HG03571 (cell line): Measurements from ENCODE around the gene HPS4.
A peak's percentile ranks its signal among the peaks of the same experiment; 100 is the strongest.
"Not testable (repeated sequence)": the region's sequence is repeated elsewhere in the genome, so short reads cannot be mapped to it uniquely, and the experiment has no call there.

Experiments used
- ATAC-seq: cut with Tn5 transposase; IDR thresholded peaks from one replicate; pipeline ENCODE4 v1.9.1; 2021; ENCODE audit not compliant: unreplicated experiment

Gene HPS4

DNA sequence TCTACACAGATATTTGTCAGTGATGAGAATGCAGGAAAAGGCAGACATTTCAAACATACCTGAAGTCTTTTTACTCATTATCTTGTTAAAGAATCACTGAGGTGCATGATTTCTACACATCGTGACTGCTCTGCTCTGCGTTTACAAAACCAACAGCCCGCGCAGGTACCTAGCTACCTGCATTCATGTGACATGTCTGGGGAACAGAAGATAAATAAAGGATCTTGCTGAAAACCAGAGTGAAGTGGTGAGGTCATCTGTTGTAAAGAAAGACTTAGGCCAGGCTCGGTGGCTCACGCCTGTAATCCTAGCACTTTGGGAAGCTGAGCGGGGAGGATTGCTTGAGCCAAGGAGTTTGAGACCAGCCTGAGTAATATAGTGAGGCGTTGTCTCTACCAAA, 38.8 kb downstream of the HPS4 start:
- ATAC-seq: no peak

DNA sequence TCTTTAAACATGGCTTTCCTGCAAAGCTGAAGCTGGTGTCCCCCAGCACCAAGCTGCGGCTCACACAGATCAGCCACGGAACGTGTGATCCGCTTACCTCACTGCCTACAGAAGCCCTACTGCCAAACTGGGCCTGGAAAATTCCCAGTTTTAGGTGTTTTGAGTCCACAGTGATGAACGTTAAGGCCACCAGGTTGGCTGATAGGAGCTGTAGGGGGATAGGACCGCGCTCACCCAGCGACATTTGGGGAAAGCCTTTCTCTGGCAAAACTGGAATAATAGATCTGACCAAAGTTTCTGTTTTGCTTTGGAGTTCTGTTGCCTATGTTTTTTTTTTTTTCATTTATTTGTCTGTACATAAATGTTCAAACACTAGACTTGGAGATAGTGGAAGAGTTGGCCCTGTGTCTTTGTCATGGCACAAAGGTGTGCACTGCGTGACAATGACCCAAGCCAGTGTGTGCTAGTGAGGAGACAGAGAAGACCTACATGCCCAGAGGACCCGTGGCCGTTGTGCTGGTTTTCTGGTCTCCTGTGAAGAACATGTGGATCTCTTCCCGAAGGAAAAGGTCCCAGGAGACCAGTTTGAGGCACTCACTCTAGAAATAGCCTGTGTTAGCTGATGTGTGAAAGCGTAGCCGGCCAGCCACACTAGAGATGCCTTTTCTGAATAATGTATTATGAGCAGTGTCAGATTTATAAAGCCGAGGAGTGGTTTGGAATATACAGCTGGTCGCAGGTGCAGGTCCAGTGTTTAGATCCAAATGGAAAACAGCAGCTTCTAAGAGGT, 39.5 kb downstream of the HPS4 start:
- ATAC-seq: no peak

DNA sequence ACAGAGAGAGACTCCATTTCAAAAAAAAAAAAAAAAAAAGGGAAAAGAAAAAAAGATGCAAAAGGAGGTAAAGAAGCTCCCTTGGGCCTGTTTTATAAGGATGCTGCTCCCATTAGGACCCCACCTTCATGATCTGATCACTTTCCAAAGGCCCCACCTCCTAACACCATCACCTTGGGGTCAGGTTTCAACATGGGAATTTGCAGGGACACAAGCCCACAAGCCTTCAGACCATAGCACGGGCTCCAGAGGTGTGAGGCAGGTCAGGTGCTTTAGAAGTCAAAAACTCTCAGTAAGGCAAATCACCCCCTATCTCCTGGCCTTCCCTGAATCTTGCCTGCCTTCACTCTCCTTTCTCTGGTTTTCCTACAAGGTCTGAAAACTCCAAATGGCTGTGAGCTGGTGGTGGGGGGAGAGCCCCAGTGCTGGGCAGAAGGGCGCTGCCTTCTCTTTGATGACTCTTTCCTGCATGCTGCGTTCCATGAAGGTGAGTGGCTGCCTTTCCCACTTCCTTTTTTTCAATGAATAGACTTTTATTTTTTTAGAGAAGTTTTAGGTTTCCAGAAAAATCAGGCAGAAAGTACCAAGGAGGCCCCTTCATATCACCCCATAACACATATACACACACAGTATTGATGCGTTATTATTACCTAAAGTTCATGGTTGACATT, 41.4 kb downstream of the HPS4 start:
- ATAC-seq: no peak

DNA sequence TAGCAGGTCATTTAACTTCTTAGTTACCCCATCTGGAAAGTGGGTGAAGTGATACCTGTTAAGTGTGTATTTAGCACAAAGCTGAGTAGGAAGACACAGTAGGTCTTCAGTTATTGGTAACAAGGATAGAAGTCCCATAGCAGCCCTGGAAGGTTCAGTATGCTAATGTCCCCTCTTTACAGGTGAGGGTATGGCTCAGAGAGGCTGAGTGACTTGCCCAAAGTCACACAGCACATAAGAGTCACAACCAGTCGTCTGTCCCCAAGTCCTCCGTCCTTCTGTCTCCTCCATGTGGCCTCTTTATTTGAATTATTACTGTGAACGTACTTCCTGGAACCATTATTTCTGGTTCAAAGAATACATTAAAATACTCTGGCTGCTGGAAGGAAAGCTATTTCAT, 44.0 kb downstream of the HPS4 start:
- ATAC-seq: no peak

DNA sequence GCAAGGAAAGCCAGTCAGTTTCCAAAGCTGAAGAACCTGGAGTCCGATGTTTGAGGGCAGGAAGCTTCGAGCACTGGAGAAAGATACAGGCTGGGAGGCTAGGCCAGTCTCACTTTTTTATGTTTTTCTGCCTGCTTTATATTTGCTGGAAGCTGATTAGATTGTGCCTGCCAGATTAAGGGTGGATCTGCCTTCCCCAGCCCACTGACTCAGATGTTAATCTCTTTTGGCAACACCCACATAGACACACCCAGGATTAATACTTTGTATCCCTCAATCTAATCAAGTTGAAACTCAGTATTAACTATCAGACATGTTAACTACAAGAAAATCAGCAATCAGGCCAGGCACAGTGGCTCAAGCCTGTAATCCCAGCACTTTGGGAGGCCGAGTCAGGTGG, 44.8 kb downstream of the HPS4 start:
- ATAC-seq: not testable (repeated sequence)

DNA sequence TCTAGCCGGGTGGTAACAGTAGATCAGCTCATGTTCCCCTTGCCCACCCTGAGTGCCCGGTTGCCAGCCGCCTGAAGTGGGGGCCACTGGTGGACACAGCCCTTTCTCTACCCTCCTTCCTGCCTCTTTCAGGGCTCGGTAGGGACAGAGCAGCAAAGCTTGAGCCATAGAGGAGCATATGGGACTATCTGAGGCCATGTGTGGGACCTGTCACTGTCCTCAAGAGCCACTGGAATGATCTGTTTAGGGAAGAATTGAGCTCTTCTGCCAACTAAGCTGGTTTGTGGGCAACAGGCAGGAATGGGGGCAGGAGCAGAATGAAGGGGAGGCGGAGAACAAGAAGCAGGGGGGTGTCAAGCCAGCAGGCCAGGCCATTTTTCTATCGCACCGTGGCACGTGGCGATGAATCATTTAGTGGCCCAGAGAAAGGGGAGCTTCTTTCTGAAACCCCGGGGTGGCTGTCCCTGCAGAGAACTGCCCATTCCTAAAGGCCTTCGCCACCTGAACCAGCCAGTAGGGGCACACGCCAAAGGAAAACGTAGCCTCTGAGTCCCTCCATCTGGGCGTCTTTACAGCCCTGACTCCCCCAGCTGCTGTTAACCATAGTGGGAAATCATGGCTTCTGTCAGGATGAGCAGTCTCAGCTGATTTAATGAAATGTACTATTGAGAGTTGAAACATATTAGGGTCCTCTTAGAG, 45.7 kb downstream of the HPS4 start:
- ATAC-seq: no peak

DNA sequence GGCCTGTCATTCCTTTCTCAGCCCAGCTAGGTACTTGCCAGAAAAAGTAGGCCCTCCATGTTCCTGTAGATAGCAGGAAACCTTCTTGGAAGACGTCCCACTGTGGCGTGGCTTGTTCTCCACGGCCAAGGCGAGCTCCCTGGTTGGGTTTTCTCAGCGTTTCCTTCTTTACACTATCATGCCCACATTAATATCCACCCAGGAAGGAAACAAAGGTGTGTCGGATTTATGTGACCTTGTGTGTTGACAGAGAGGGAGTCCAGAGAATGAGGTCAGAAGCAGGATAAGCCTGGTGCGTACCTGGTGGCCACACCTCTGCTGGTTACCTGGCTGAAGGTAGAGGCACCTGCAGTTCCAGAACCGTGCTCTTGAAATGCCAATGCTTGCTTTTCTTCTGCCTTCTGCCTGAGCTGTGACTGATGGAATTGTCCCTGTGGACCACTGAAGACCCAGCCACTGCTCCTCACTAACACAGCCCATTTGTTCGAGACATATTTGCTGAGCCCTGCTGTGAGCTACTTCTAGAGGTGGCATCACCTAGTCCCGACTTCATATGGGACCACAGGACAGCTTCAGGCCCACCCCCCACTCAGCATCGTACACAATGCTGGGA, 46.6 kb downstream of the HPS4 start:
- no peak for ATAC-seq

DNA sequence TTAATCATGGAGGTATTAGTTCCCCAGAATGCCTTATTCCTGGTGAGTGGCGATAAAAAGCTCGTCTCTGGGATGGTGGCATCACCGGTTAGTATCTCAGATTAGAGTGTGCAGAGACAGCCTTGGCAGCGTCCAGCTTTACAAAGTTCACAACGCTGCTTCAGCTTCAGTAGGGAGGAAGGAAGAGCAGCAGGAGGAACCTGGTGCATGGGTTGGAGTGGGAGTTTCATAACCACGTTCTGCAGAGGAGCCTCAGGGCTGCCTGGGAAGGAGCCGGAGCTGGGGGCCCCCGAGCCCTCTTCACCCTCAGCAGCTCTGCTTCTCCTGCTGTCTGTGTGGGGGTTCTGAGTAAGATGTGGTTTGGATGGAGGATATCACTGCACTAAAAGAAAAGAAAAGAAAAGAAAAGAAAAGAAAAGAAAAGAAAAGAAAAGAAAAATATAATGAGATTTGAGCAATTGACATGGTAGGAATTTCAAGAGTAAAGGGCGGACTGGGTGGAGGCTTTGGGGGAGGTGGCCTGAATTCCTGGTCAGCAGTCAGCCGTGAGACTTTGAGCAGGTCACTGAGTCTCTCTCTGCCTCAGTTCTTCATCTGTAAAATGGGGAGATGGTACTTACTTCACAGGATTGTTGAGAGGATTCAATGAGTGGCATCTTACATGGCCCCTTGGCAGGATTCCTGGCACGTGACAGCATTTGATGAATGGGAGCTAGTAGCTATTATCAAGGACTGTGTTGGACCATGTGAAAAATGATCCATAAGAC, 48.1 kb downstream of the HPS4 start:
- no peak for ATAC-seq

DNA sequence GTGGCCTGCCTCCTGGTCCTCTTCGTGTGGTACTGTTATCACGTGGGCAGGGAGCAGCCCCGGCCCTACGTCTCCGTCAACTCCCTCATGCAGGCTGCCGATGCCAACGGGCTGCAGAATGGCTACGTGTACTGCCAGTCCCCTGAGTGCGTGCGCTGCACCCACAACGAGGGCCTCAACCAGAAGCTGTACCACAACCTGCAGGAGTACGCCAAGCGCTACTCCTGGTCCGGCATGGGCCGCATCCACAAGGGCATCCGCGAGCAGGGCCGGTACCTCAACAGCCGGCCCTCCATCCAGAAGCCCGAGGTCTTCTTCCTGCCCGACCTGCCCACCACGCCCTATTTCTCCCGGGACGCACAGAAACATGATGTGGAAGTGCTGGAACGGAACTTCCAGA, 49.8 kb downstream of the HPS4 start:
- ATAC-seq: no peak

DNA sequence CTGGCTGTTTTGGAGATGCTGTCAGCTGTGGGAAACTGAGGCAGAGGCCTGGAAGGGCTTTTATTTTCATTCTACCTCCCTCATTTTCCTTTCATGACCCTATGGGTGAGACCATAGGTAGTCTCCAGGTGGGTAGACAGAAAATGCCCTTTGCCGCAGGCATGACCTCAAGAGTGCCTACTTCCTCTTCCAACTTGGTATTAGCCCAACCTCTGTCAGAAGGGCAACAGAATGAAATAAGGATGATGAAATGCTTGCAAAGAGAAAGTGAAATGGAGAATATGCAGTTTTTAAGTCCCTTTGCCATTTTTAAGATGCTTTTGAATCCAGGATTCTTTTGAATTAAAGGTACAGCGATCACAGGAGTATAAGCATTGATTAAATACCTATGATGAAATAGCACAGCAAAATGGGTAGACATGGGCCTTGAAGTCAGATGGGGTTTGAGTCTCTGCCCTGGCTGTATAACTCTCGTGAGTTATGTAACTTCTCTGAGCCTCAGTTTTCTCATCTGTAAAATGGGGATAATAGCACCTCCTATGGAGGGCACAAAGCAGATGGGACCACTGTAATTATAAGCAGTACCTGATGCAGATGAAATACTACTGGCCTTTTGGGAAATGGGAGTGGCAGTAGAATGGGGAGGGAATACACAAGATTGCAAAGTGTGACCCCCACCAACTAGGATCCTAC, 50.8 kb downstream of the HPS4 start:
- no peak for ATAC-seq

DNA sequence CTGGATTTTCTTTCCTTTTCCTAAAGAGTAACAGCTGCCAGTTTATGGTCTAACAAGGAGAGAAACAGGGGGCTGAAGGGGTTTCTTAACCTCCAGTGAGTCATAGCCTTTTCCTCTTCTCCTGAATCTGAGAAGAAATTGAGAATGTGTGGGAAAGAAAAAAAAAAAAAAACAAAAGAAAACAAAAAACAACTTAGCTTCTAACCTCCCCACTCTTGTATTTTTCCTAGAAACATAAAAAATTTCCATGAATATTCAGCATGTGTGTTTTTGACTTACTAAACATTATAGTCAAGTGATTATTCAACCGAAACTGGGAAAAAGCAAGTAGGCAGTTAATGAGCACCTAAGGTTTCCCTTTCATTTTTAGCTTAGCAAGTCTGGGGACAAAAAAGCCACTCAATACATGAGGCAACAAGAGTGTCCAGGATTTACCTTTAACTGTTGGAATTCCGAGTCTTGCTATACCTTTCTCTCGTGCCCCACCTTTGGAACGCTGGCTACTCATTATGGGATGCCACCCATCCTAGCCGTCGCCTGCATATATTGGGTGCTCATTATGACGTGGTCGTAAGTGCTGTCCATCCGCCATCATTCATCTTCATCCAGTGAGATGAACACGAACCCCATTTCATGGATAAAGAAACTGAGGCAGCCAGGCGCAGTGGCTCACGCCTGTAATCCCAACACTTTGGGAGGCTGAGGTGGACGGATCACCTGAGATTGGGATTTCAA, 52.2 kb downstream of the HPS4 start:
- no peak for ATAC-seq

DNA sequence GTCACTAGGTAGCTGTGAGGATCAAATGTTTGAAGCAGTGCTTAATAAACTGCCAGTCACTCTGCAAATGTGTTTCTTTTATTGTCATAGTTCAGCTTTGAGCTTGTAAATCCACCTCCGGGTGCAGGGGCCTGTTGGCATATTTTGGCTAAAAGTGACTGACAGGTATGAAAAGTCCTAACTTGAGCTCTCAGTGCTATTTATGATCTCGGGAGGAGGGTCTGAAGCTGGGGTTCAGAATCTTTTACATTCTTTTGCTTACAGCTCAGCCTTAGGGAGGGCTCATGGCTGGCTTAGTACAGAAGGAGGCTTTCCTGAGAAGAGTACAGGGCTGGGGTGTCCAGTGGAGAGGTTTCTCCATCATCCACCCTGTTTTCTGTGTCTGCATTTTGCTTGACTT, 53.0 kb downstream of the HPS4 start:
- ATAC-seq: no peak

DNA sequence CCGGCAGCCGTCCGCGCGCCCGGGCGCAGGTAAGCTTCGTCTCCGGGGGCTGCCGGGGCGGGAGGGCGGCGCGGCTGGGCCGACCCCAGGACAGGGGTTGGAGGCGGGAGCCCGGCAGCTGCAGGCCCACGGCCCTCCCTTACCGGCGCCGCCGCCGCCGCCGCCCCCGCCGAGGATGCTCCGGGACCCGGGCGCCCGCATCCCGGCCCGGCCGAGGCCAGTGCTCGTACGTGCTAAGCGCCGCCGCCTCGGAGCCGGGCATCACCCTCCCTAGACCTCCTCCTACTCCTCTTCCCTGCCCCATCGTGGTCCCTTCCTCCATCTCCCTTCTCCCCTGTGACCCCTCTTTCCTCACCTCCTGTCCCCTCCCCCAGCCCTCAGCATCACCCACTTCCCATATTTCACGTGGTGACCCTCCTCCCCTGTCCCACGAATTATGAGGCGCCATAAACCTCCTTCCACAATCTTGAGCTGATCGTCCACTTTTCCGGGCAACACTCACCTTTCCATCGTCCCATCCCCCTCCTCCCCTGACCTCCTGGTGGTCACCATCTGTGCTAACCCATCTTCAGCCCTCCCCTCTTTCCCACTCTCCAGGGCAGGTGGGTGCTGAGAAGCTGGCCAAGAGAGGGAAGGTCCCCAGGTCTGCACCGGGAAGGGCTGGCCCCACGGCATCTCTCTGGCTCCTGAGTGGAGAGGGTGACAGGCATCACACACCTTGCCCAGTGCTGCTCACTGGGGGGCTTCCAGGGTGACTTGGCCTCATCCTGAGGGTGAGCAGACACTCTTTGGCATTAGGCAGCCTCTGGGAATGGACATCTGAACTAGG, 53.9 kb downstream of the HPS4 start:
- peak; percentile 1 for ATAC-seq

DNA sequence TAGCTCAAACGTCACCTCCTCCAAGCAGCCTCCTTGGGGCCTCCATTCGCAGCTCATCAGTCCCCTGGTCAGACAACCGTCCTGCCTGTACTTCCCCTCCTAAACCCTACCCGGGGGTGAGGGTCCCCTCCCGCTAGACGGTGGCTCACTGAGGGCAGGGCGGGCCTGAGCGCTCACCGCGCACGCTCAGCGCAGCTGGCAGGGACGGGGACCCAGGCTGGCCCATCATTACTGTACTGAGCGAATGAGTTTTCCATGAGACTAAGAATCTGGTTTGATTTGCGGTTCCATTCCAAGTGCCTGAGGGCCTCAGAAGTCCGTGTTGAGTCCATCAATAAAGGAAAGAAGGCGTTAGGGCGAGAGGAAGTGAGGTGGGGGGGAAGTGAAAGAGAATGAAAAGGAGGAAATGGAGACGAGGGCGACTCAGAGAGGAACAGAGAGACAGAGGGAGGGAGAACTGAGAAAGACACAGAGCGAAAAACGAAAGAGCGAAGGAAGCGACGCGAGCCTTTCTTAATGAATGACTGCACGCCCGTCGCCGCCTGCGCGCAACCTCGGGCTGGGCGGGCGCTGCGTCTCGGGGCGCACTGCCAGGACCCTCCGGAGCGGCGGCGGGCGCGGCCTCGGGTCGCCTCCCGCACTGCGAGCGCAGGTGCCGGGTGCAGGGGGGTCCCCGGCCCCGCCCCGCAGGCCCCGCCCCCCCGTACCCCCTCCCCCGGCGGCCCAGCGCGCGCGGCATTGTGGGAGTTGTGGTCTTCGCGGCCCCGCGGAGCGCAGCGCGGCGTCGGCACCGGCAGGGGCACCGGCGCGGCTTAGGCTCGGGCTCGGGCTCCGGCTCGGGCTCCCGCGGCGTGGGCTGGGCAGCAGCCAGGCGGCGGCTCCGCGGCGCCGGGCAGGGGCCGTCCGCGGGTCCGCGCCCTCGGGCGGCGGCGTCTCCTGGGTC, 54.8 kb downstream of the HPS4 start, which contains the start of gene ASPHD2:
Gene ASPHD2, plus strand, starts transcription at position 746 of the 943 bp plus-strand sequence. CDS start 4,356 bp downstream, outside the sequence.
- peak; percentile 59 for ATAC-seq

DNA sequence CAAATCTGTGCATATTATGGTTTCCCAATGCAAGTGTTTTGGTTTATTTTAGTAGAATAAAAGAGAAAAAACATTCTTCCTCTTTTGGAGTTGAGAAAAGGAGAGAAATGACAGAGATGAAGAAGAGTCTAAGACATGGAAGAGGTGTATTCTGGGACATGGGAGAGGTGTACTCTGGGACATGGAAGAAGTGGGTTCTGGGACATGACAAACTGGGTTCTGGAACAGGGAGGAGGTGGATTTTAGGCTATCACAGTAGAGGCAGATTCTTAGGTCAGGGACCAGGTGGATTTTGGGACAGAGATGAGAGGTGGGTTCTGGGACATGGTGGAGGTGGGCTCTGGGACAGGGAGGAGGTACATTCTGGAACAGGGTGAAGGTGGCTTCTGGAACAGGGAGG, 56.7 kb downstream of the HPS4 start:
- ATAC-seq: no peak

DNA sequence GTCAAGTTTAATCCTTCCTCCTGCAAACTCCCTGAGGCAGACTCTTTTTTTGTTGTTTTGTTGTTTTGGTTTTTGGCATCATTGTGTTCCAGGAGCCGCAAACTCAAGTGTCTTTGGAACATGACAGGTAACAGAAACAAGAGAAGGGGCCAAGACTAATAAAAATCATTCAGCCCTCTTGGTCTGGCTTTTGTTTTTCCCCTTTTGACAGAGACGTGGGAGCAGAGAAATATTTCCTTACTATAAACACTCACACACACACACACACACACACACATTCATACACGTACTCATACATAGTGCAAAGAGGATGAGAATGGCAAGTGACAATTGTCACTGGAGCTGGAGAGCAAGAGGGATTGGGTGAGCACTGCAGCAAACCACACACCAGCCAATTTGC, 65.0 kb downstream of the HPS4 start:
- ATAC-seq: no peak

DNA sequence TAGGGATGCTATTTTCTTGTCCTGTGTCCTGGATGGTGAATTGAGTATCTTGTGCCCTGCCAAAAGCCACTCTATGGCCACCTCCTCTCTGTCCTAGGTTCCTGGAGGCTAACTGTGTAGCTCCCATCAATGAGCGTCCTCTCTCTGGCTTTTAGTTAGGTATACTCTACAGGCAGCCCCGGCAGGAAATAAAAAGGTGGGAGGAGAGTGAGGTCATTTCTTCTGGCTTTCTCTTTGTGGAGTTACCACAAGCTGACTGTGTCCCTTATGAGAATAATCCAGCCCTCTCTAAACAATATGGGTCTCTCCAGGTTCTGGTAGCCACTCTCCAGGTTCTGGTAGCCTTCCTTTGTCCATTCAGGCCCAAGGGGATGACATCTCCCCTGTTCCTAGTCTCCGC, 66.2 kb downstream of the HPS4 start:
- ATAC-seq: no peak
